GM12875 (cell line): ENCODE data around the gene IL17RD.

ENCODE experiments used
- H3K4me3 ChIP-seq: one replicate; pipeline ENCODE4 v1.5.1; 2011; ENCODE audit warnings: low read depth, low read length, control low read depth
- CTCF ChIP-seq: IDR thresholded peaks from 2 replicates; pipeline ENCODE4 v1.5.1; 2011; ENCODE audit warnings: low read depth, mild to moderate bottlenecking, control low read depth, inconsistent platforms, low read length, moderate library complexity, borderline replicate concordance; ENCODE audit not compliant: insufficient read depth

The IL17RD gene

GRCh38 chr3:57078635-57079473 lies 86.3 kb downstream of the IL17RD start:
- H3K4me3 ChIP-seq: peak overlapping the region; percentile 40
- TF ChIP-seq CTCF: no peak

GRCh38 chr3:57078344-57078634 lies 86.9 kb downstream of the IL17RD start:
- no peak for TF ChIP-seq CTCF
- H3K4me3 ChIP-seq: no peak overlapping the region

- TF ChIP-seq CTCF: no peak
- H3K4me3 ChIP-seq: no peak overlapping the region
Measured at GRCh38 chr3:57077630-57078343, 87.4 kb downstream of the IL17RD start.

- no peak for TF ChIP-seq CTCF
- H3K4me3 ChIP-seq: no peak overlapping the region
Measured at GRCh38 chr3:57076422-57076951, 88.7 kb downstream of the IL17RD start.

- no peak overlapping the region for H3K4me3 ChIP-seq
- no peak for TF ChIP-seq CTCF
Measured at GRCh38 chr3:57074135-57074534, 91.0 kb downstream of the IL17RD start.

GRCh38 chr3:57073628-57074027 lies 91.5 kb downstream of the IL17RD start:
- no peak overlapping the region for H3K4me3 ChIP-seq
- TF ChIP-seq CTCF: no peak
